GM12873 (cell line): ENCODE data around the gene GNAS.

Experiments used
- CTCF ChIP-seq: IDR thresholded peaks from 2 replicates; pipeline ENCODE4 v1.5.1; 2012; ENCODE audit warnings: low read depth, mild to moderate bottlenecking, moderate library complexity, low read length, control low read depth; ENCODE audit not compliant: insufficient read depth; ENCODE audit errors: missing control alignments

The GNAS gene

DNA sequence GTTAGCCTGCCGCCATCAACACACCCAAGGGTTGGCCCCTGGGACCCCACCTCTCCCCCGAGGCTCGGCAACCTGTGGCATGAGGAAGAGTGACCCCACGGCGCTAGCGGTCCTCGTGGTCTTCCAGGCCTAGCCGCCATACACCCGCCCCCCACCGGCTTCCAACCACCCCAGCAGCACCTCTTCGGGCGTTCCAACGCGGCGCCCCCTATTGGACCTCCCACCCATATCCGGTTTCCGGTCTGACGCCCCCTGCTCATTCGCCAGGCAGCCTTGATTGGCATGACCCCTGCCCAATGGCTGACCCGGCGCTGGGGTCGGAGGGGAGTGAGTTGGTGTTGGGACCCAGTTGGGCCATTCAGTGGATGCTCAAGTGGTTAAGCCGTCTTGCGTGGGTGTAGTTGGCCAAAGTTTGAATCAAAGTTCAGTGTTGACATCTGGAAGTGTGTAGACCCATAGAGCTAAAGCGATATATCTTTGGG, 1.8 kb upstream of the GNAS start, which contains the start of gene GNAS-AS1:
TSS of gene GNAS-AS1 (minus strand) at position 210 of the 482 bp plus-strand sequence.
- peak; percentile 9 for TF ChIP-seq CTCF

DNA sequence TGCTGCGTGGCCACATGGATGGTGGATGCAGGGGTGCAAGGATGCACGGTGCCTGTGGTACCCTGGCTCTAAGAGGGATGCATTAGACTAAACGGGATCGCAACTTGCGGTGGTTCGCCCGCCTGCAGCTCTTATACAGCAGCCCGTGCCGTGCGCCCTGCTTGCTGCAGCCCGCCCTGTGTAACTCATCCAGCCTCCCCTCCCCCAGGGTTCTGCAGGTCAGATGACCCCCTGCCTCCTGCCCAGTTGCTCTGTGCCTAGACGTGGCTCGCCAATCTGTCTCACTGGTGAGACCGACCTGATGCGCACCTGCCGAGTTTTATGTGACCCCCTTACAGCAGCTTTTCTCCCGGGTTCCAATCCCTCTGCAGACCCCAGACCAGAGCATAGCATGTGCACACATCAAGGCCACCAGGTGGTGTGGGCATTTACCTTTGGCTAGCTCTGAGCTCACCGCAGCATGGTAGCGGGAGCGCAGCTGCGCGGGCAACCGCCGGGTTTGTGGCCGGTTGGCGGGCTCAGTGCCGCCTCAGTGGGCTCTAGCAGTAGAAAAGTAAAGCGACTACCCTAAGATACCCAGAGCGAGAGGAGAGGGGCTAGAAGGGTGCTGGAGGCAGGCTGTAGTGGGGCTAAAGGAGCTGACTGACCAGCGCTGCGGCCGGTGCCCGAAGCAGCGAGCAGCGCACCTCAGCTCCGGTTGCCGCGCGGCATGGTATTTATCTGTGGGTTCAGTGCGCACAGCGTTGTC, 1.1 kb upstream of the GNAS start:
- no peak for TF ChIP-seq CTCF

- no peak for TF ChIP-seq CTCF
Observed at GRCh38 chr20:58851969-58852458, 502 bp upstream of the GNAS start.

GRCh38 chr20:58853466-58853865, 950 bp downstream of the GNAS start:
- no peak for TF ChIP-seq CTCF

- TF ChIP-seq CTCF, result no peak
Observed at GRCh38 chr20:58853976-58854637, 1.6 kb downstream of the GNAS start.

- no peak for TF ChIP-seq CTCF
Observed at GRCh38 chr20:58854638-58855471, 2.3 kb downstream of the GNAS start.
